ENCODE measurements around the gene NKD2. TPM values are rescaled to one million over a fixed set of nuclear protein-coding genes. Genes with fewer than 3 reads are reported as not detected.

Gene NKD2
- total RNA-seq, 1 experiment from 2014 or later: not detected

- no peak for DNase-seq (ENCODE audit: low read depth)
Observed at GRCh38 chr5:1041225-1042143, 32.9 kb downstream of the NKD2 start.

GRCh38 chr5:1042626-1043025 is 34.0 kb downstream of the NKD2 start:
- DNase-seq (ENCODE audit: low read depth): no peak

GRCh38 chr5:1043327-1043726 is 34.7 kb downstream of the NKD2 start:
- DNase-seq (ENCODE audit: low read depth): no peak

GRCh38 chr5:1044117-1044516 is 35.5 kb downstream of the NKD2 start:
- no peak for DNase-seq (ENCODE audit: low read depth)

GRCh38 chr5:1045960-1046560 is 37.5 kb downstream of the NKD2 start:
- no peak for DNase-seq (ENCODE audit: low read depth)

GRCh38 chr5:1047332-1047965 is 38.8 kb downstream of the NKD2 start:
- no peak for DNase-seq (ENCODE audit: low read depth)

GRCh38 chr5:1048162-1048721 is 39.6 kb downstream of the NKD2 start:
- no peak for DNase-seq (ENCODE audit: low read depth)

- no peak for DNase-seq (ENCODE audit: low read depth)
Observed at GRCh38 chr5:1048861-1049838, 40.5 kb downstream of the NKD2 start.

- no peak for DNase-seq (ENCODE audit: low read depth)
Observed at GRCh38 chr5:1050423-1051365, 42.1 kb downstream of the NKD2 start.

- DNase-seq (ENCODE audit: low read depth): no peak
Observed at GRCh38 chr5:1051366-1051720, 42.7 kb downstream of the NKD2 start.

- no peak for DNase-seq (ENCODE audit: low read depth)
Observed at GRCh38 chr5:1052076-1052475, 43.5 kb downstream of the NKD2 start.

GRCh38 chr5:1052641-1053390 is 44.2 kb downstream of the NKD2 start:
- DNase-seq (ENCODE audit: low read depth): peak; percentile 24

- no peak for DNase-seq (ENCODE audit: low read depth)
Observed at GRCh38 chr5:1053391-1054017, 44.9 kb downstream of the NKD2 start.

- DNase-seq (ENCODE audit: low read depth): no peak
Observed at GRCh38 chr5:1054018-1054798, 45.6 kb downstream of the NKD2 start.

GRCh38 chr5:1054799-1055775 is 46.5 kb downstream of the NKD2 start:
- no peak for DNase-seq (ENCODE audit: low read depth)

GRCh38 chr5:1055896-1056610 is 47.5 kb downstream of the NKD2 start:
- DNase-seq (ENCODE audit: low read depth): no peak

All from HT1080 (cell line).